HepG2 (cell line): ENCODE data around the gene BCKDHB. TPM values are rescaled to one million over a fixed set of nuclear protein-coding genes. Genes with fewer than 3 reads are reported as not detected.
A peak's percentile ranks its signal among the peaks of the same experiment; 100 is the strongest.

ENCODE experiments used
- ATAC-seq: fragments of 200-7000 bp; cut with Tn5 transposase; 3 replicates; pipeline ENCODE4 v1.9.1; 2020; ENCODE audit warnings: mild to moderate bottlenecking, moderate library complexity
- BruUV-seq: library from RNA; stranded (reverse); fragments of 400-500 nt; replicated peaks from 2 replicates; lab custom pipeline; 2021; lab: Mats Ljungman, UMichigan
- CTCF ChIA-PET: fragments of 300-600 bp; formaldehyde crosslinking; extraction: SDS; loops from one replicate; lab custom pipeline; 2021; ENCODE audit warnings: low total read pairs, inconsistent platforms, low intra/inter-chr PET ratio; lab: Yijun Ruan, JAX
- POLR2A ChIA-PET: fragments of 350-600 bp; sonication (Branson Sonifier 250); formaldehyde crosslinking; loops from one replicate; lab custom pipeline; 2020; ENCODE audit warnings: antibody characterized with exemption, inconsistent platforms; lab: Yijun Ruan, JAX
- DNase-seq: peaks from one replicate; pipeline ENCODE4 v3.0.0-alpha.2; 2015; ENCODE audit warnings: low spot score
- FAIRE-seq: peaks from 3 replicates; lab custom pipeline; 2011; peaks lifted over from hg19 to GRCh38; lab: Jason Lieb, UNC
- H2AFZ ChIP-seq: one replicate; pipeline ENCODE4 v1.6.1; 2011; ENCODE audit warnings: low read length, inconsistent platforms
- H3K27ac ChIP-seq: fragments of 300-600 bp; 3 replicates; pipeline ENCODE4 v1.8.0; 2011; ENCODE audit warnings: mixed run types, mild to moderate bottlenecking, mixed read lengths, low read length, inconsistent platforms; ENCODE audit not compliant: insufficient read depth; ENCODE audit errors: extremely low read length
- H3K27me3 ChIP-seq, 2 experiments: fragments of 200-600 bp in 1 of 2; 2 replicates in 1 of 2; 3 replicates in 1 of 2; pipeline versions ENCODE4 v1.6.0 to v1.8.0; 2011; ENCODE audit warnings: low read length in 2 of 2, mild to moderate bottlenecking in 2 of 2, moderate library complexity in 2 of 2, inconsistent platforms in 1 of 2; ENCODE audit not compliant: insufficient read depth in 2 of 2, control insufficient read depth in 1 of 2
- H3K36me3 ChIP-seq, 2 experiments: fragments of 200-600 bp in 1 of 2; replicated peaks in 1 of 2; 2 replicates in 1 of 2; 3 replicates in 1 of 2; pipeline versions ENCODE4 v1.5.1 to v1.8.0; 2011; ENCODE audit warnings: low read length in 2 of 2, inconsistent platforms in 1 of 2; ENCODE audit not compliant: insufficient read depth in 2 of 2, control insufficient read depth in 1 of 2
- H3K4me1 ChIP-seq: 2 replicates; pipeline ENCODE4 v1.5.1; 2012; ENCODE audit warnings: low read length, inconsistent platforms; ENCODE audit not compliant: insufficient read depth
- H3K4me2 ChIP-seq: 2 replicates; pipeline ENCODE4 v1.6.0; 2011; ENCODE audit warnings: low read depth, low read length, inconsistent platforms
- H3K4me3 ChIP-seq, 3 experiments: fragments of 200-600 bp in 1 of 3; sonication (generic), shearing (Covaris generic) in 1 of 3; replicated peaks in 1 of 3; 2 replicates each; pipeline ENCODE4 v1.5.1; 2011 to 2016; ENCODE audit warnings: low read length in 3 of 3, inconsistent platforms in 2 of 3, low read depth in 2 of 3, mild to moderate bottlenecking in 2 of 3, control low read depth in 1 of 3, mixed read lengths in 1 of 3; ENCODE audit not compliant: insufficient read depth in 1 of 3
- H3K79me2 ChIP-seq: one replicate; pipeline ENCODE4 v1.6.1; 2011; ENCODE audit warnings: low read length, inconsistent platforms; ENCODE audit not compliant: insufficient read depth
- H3K9ac ChIP-seq: 2 replicates; pipeline ENCODE4 v1.6.0; 2011; ENCODE audit warnings: mild to moderate bottlenecking, low read depth, low read length, inconsistent platforms; ENCODE audit not compliant: insufficient read depth
- H3K9me3 ChIP-seq: 2 replicates; pipeline ENCODE4 v1.5.1; 2012; ENCODE audit warnings: mild to moderate bottlenecking, low read length
- H4K20me1 ChIP-seq: 2 replicates; pipeline ENCODE4 v1.6.0; 2011; ENCODE audit warnings: inconsistent platforms, mild to moderate bottlenecking, low read length, moderate library complexity; ENCODE audit not compliant: insufficient read depth
- CREM ChIP-seq, 2 experiments: sonication (generic) in 1 of 2; formaldehyde crosslinking in 1 of 2; IDR thresholded peaks; 2 replicates each; pipeline versions ENCODE4 v1.4.0 to v1.6.1; 2016 to 2020; ENCODE audit warnings: antibody characterized with exemption in 1 of 2, mild to moderate bottlenecking in 1 of 2, missing genetic modification reagents in 1 of 2
- MAFF ChIP-seq: IDR thresholded peaks from 2 replicates; pipeline ENCODE4 v1.6.1; 2011; ENCODE audit warnings: low read depth, low read length, improper control_type of control experiment
- MLXIP ChIP-seq: sonication (generic); formaldehyde crosslinking; IDR thresholded peaks from 2 replicates; pipeline ENCODE4 v1.9.0; 2021; ENCODE audit warnings: missing genetic modification reagents, borderline replicate concordance
- MTA3 ChIP-seq: sonication (generic); formaldehyde crosslinking; IDR thresholded peaks from 2 replicates; pipeline ENCODE4 v1.4.0; 2020; ENCODE audit warnings: missing genetic modification reagents
- MYNN ChIP-seq: sonication (generic); formaldehyde crosslinking; IDR thresholded peaks from 2 replicates; pipeline ENCODE4 v1.4.0; 2020; ENCODE audit warnings: mild to moderate bottlenecking, low read depth, missing genetic modification reagents
- NCOA1 ChIP-seq: sonication (generic); formaldehyde crosslinking; IDR thresholded peaks from 2 replicates; pipeline ENCODE4 v1.9.0; 2021; ENCODE audit warnings: missing genetic modification reagents
- NR3C1 ChIP-seq: sonication (generic); formaldehyde crosslinking; IDR thresholded peaks from 2 replicates; pipeline ENCODE4 v1.4.0; 2020; ENCODE audit warnings: missing genetic modification reagents
- PAWR ChIP-seq: sonication (generic); formaldehyde crosslinking; IDR thresholded peaks from 2 replicates; pipeline ENCODE4 v1.4.0; 2020; ENCODE audit warnings: missing genetic modification reagents, mild to moderate bottlenecking, borderline replicate concordance
- PREB ChIP-seq: sonication (generic); formaldehyde crosslinking; IDR thresholded peaks from 2 replicates; pipeline ENCODE4 v1.4.0; 2020; ENCODE audit warnings: missing genetic modification reagents
- ZFP1 ChIP-seq: IDR thresholded peaks from 2 replicates; pipeline ENCODE4 v1.6.1; 2016
- ZNF296 ChIP-seq: sonication (generic); formaldehyde crosslinking; conservative IDR thresholded peaks from 2 replicates; pipeline ENCODE4 v1.5.0; 2020; ENCODE audit warnings: mild to moderate bottlenecking, missing genetic modification reagents
- ZNF33B ChIP-seq: sonication (generic); formaldehyde crosslinking; IDR thresholded peaks from 2 replicates; pipeline ENCODE4 v1.5.1; 2020; ENCODE audit warnings: mild to moderate bottlenecking, missing genetic modification reagents
- ZNF709 ChIP-seq: sonication (generic); formaldehyde crosslinking; IDR thresholded peaks from 2 replicates; pipeline ENCODE4 v1.5.0; 2020; ENCODE audit warnings: mild to moderate bottlenecking, missing genetic modification reagents
- ZSCAN22 ChIP-seq: sonication (generic); formaldehyde crosslinking; IDR thresholded peaks from 2 replicates; pipeline ENCODE4 v1.4.0; 2020; ENCODE audit warnings: mild to moderate bottlenecking, missing genetic modification reagents
- WGBS: methylation state at CpG from one replicate; pipeline ENCODE4 v1.1.6; 2017; ENCODE audit warnings: low lambda C conversion rate; 5-methylcytosine and 5-hydroxymethylcytosine counted together
- in situ Hi-C: cut with HindIII; loops from 2 replicates; pipeline ENCODE4 v1.10.0; 2017; ENCODE audit warnings: low pct_unique_long_range_greater_than_20kb; ENCODE audit not compliant: extremely low pct_ligation_motif_present
- intact Hi-C: fragments of 100-400 bp; cut with micrococcal nuclease; formaldehyde crosslinking; loops from one replicate; pipeline ENCODE4 v1.10.0; 2022; ENCODE audit not compliant: unreplicated experiment
- polyA plus RNA-seq, 8 experiments: library from polyadenylated mRNA; depleted of rRNA in 3 of 8; stranded (reverse) in 7 of 8; unstranded in 1 of 8; fragments of >200 nt; fragmentation: Illumina TruSeq in 4 of 8; extraction: Trizol in 4 of 8; gene quantifications; 2 replicates each; pipeline versions ENCODE4 v1.2.1 to v1.2.3, GENCODE V29; 2011 to 2016; ENCODE audit warnings: low read depth in 4 of 8, missing spikeins in 1 of 8, mixed read lengths in 1 of 8; ENCODE audit not compliant: insufficient read depth in 1 of 8
- total RNA-seq, 5 experiments: library from RNA; depleted of rRNA; stranded (reverse); fragments of >200 nt; fragmentation: Illumina TruSeq; extraction: Trizol; gene quantifications; 2 replicates each; pipeline ENCODE4 v1.2.3, GENCODE V29; 2016; ENCODE audit warnings: low read depth in 1 of 5

BCKDHB gene
- total and polyA plus RNA-seq, 2 of the 13 experiments (the other 11 are each of a cell fraction or from before 2014, with no cell fraction given): 10.8 to 13.6 TPM

GRCh38 chr6:80203283-80203682 is 96.8 kb downstream of the BCKDHB start (continued):
- TF ChIP-seq CREM (IDR thresholded peaks at IDR 0.05) (no peak), CREM (CRISPR knock-in tag; IDR thresholded peaks at IDR 0.05) (no peak), MTA3 (CRISPR knock-in tag) (no peak), ZNF296 (no peak)

GRCh38 chr6:80205404-80205803 is 98.9 kb downstream of the BCKDHB start:
- H3K9ac ChIP-seq: no peak overlapping the region
- DNase-seq: no peak
- 87% methylated on average over 4 of the region's 4 CpGs for WGBS
- no peak overlapping the region for H2AFZ ChIP-seq
- ATAC-seq: no peak
- in situ Hi-C loops: no loop called here
- no peaks in the 10 kb centered on the region for H4K20me1 ChIP-seq
- H3K9me3 ChIP-seq: no peaks in the 10 kb centered on the region
- intact Hi-C loops: no loop called here
- H3K4me3 ChIP-seq: no peak overlapping the region
- no peak overlapping the region for H3K4me2 ChIP-seq
- no peak overlapping the region for H3K27ac ChIP-seq
- POLR2A ChIA-PET: no interaction called here
- no TSS peak for BruUV-seq
- no peak for FAIRE-seq
- no peaks in the 10 kb centered on the region for H3K27me3 ChIP-seq
- H3K79me2 ChIP-seq: no peaks in the 10 kb centered on the region
- TF ChIP-seq PREB (CRISPR knock-in tag) (no peak), ZSCAN22 (no peak), MYNN (CRISPR knock-in tag) (no peak)
- TF ChIP-seq, all 625 proteins: peak for 0
- CTCF ChIA-PET: no interaction called here
- no peaks in the 10 kb centered on the region for H3K4me1 ChIP-seq
- peaks cover 0 to 5% of the 10 kb centered on the region in 2 experiments; a peak in 1 of 5 replicates for H3K36me3 ChIP-seq

GRCh38 chr6:80206758-80207157 is 100.3 kb downstream of the BCKDHB start:
- H3K36me3 ChIP-seq: peaks cover 0 to 8% of the 10 kb centered on the region in 2 experiments; a peak in 1 of 5 replicates
- no peaks in the 10 kb centered on the region for H3K9me3 ChIP-seq
- H3K79me2 ChIP-seq: no peaks in the 10 kb centered on the region
- no peak for ATAC-seq
- no peak overlapping the region for H3K4me3 ChIP-seq
- H4K20me1 ChIP-seq: no peaks in the 10 kb centered on the region
- H3K4me1 ChIP-seq: no peaks in the 10 kb centered on the region
- no peak overlapping the region for H3K4me2 ChIP-seq
- DNase-seq: no peak
- ChIA-PET POLR2A (no interaction called here), CTCF (no interaction called here)
- no peak overlapping the region for H3K9ac ChIP-seq
- intact Hi-C loops (no loop called here), in situ Hi-C loops (no loop called here)
- H3K27ac ChIP-seq: no peak overlapping the region
- BruUV-seq: no TSS peak
- no peak overlapping the region for H2AFZ ChIP-seq
- H3K27me3 ChIP-seq: no peaks in the 10 kb centered on the region
- FAIRE-seq: no peak
- TF ChIP-seq MAFF (peak; percentile 58; the same call in 1 of the 2 replicates), NCOA1 (no peak), ZFP1 (CRISPR knock-in tag) (no peak), MLXIP (no peak), NR3C1 (CRISPR knock-in tag) (no peak), ZNF33B (CRISPR knock-in tag) (no peak), PAWR (no peak), ZNF709 (CRISPR knock-in tag) (no peak)
